A549 treated with AZD9567 at 1 μM for 4 hours (cell line): ENCODE data around the gene KRTAP2-4. TPM values are rescaled to one million over a fixed set of nuclear protein-coding genes. Genes with fewer than 3 reads are reported as not detected.

Experiments used
- total RNA-seq: library from RNA; stranded (reverse); fragments of 200-300 nt; extraction: Qiagen RNA extraction; gene quantifications from 5 replicates; pipeline ENCODE4 v1.2.3, GENCODE V29; 2022; ENCODE audit not compliant: insufficient read depth

Gene KRTAP2-4, protein sequence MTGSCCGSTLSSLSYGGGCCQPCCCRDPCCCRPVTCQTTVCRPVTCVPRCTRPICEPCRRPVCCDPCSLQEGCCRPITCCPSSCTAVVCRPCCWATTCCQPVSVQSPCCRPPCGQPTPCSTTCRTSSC
- total RNA-seq: not detected in 5 replicates

DNA sequence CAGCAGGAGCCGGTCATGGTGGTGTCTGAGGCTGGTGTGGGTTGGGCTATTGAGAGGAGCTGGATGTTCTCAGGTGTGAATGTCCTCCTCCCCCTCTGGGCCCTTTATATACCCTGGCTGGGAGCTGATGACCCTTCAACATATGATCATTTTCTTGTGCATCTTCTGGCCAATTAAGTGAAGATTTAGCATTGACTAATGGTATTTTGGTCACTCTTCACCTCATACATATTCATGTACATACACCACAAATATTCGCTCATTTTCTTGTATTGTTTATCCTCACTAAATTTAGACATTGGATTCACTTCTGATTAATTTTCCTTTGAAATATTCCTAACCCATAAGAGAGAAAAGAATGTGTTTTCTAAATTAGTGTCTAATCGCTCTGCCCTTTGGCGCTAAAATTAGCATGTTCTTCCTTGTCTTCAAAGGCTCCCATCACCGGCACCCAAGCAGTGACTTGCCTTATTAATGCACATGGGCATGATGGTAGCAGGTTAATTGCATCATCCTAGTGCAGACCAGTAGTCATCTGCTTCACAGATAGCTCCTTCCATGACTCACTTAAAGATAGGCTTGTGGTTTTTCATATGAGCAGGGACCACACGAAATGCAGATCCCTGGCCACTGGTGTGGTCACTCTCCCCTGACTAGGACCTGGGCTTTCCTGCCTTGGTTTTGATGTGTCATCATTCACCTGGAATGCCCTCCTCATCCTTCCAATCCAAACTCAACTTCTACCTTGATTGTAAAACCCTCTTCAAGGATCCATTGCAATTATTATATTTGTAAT lies at the start of gene KRTAP2-4:
KRTAP2-4 (minus strand) TSS at position 51 of the 796 bp plus-strand sequence; CDS start at position 17, 34 bp downstream.

GRCh38 chr17:41105347-41105746 lies 39.7 kb upstream of the KRTAP2-4 start, which contains the start of gene KRTAP4-9:
KRTAP4-9 (plus strand) TSS chr17:41105389; CDS start chr17:41105389, 0 bp downstream.

DNA sequence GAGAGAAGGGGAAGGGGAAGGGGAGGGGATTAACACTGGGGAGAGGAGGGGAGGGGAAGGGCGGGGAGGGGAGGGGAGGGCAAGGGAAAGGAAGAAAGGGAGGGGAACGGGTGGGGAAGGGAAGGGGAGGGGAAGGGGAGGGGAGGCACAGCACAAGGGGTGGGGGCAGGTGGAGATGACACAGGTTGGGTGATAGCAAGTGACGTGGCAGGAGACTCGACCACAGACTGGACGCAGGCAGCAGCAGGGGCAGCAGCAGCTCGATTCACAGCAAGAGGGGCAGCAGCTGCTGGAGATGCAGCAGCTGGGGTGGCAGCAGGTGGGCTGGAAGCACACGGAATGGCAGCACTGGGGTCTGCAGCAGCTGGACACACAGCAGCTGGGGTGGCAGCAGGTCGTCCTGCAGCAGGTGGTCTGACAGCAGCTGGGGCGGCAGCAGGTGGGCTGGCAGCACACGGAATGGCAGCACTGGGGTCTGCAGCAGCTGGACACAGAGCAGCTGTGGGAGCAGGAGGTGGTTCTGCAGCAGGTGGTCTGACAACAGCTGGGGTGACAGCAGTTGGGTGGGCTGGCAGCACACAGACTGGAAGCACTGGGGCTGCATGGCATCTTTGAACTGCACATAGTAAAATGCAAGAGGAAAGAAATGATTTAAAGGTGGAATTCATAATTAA lies 36.0 kb upstream of the KRTAP2-4 start, which contains the start of gene KRTAP4-16:
KRTAP4-16 (minus strand) TSS at position 624 of the 674 bp plus-strand sequence; CDS start at position 624, 0 bp downstream.

DNA sequence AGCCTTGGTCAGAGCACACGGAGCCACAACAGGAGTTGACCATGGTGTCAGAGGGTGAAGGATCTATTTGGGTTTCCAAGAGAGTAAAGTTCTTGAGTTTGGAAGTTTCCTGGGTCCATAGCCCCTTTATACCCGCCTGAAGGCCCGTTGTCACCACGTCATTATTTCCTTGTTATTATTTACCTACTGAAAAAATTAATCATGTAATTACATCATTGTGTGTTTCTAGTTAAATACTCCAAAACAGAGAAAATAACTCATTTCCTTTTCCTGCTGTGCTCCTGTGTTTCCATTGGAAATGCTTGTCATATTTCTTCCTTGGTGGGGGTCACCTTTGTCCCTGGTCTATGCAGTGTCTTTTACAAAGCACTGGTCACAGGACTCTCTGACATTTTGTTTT lies 32.4 kb upstream of the KRTAP2-4 start, which contains the start of gene KRTAP4-8:
KRTAP4-8 (minus strand) TSS at position 101 of the 400 bp plus-strand sequence; CDS start at position 43, 58 bp downstream.

GRCh38 chr17:41084100-41084856 lies 18.6 kb upstream of the KRTAP2-4 start, which contains the start of gene KRTAP4-7:
KRTAP4-7 (plus strand) TSS chr17:41084150; CDS start chr17:41084207, 57 bp downstream.

DNA sequence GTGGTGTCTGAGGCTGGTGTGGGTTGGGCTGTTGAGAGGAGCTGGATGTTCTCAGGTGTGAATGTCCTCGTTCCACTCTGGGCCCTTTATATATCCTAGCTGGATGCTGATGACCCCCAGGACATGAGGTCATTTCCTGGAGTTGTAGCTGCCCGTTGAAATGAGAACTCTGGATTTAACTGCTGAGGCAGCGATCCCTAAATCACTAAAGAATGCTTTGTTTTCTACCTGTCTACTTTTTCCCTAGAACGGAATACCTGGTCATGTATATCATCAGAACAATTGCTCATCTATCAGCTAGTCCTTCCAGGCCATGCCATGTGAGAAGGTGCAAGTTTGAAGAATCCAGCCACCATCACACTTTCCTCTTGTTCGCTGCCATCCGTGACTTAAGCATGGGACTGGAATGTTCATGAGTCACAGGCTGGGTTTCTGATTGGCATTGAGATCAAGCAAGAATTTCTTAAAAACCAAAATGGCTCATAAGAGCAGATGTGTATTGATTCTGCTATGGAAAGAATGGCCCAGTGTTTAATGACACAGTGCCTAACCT lies 5.6 kb downstream of the KRTAP2-4 start, which contains the start of gene KRTAP2-3:
KRTAP2-3 (minus strand) TSS at position 63 of the 553 bp plus-strand sequence. CDS start 64 bp downstream, outside the sequence.

DNA sequence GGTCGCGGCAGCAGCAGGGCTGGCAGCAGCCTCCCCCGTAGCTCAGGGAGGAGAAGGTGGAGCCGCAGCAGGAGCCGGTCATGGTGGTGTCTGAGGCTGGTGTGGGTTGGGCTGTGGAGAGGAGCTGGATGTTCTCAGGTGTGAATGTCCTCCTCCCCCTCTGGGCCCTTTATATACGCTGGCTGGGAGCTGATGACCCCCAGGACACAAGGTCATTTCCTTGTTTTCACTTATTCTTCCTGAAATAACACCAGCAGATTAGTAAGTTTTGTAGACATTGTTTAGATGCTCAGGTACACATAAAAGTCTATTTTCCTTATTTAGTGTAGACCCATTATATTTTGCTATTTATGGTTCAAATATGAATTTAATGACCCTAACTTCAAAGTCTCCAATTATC lies 10.5 kb downstream of the KRTAP2-4 start, which contains the start of gene KRTAP2-2:
KRTAP2-2 (minus strand) TSS at position 101 of the 400 bp plus-strand sequence; CDS start at position 82, 19 bp downstream.

GRCh38 chr17:41046735-41047465 lies 18.8 kb downstream of the KRTAP2-4 start, which contains the start of gene KRTAP2-1:
KRTAP2-1 (minus strand) TSS chr17:41047316; CDS start chr17:41047267, 49 bp downstream.

GRCh38 chr17:41040783-41041571 lies 24.7 kb downstream of the KRTAP2-4 start, which contains the start of gene KRTAP1-1:
KRTAP1-1 (minus strand) TSS chr17:41041450; CDS start chr17:41041397, 53 bp downstream.

GRCh38 chr17:41034346-41034935 lies 31.2 kb downstream of the KRTAP2-4 start, which contains the start of gene KRTAP1-3:
KRTAP1-3 (minus strand) TSS chr17:41034874; CDS start chr17:41034821, 53 bp downstream.

DNA sequence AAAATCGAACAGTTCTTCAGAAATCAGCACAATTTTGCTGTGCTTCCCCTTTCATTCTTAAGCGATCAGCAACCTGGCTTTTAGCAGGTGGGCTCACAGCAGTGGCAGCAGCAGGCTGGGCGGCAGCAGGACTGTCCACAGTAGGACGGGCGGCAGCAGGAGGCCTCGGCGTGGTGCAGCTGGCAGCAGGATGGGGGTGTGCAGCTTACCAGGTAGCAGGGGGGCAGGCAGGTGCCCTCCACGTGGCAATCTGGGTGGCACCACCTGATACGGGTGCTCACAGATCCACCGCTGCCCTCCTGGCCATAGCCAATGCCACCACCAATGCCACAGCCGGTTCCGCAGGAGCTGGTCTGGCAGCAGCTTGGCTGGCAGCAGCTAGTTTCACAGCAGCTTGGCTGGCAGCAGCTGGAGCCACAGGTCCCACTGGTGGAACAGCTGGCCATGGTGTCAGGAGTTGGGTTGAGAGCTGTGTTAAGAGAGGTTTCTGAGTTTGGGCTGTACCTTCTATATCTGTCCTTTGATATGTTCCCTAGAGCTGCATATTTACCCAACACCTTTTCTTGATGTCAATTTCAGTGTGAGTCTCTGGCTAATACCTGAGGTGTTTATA lies 35.9 kb downstream of the KRTAP2-4 start, which contains the start of gene KRTAP1-4:
KRTAP1-4 (minus strand) TSS at position 563 of the 613 bp plus-strand sequence; CDS start at position 446, 117 bp downstream.

DNA sequence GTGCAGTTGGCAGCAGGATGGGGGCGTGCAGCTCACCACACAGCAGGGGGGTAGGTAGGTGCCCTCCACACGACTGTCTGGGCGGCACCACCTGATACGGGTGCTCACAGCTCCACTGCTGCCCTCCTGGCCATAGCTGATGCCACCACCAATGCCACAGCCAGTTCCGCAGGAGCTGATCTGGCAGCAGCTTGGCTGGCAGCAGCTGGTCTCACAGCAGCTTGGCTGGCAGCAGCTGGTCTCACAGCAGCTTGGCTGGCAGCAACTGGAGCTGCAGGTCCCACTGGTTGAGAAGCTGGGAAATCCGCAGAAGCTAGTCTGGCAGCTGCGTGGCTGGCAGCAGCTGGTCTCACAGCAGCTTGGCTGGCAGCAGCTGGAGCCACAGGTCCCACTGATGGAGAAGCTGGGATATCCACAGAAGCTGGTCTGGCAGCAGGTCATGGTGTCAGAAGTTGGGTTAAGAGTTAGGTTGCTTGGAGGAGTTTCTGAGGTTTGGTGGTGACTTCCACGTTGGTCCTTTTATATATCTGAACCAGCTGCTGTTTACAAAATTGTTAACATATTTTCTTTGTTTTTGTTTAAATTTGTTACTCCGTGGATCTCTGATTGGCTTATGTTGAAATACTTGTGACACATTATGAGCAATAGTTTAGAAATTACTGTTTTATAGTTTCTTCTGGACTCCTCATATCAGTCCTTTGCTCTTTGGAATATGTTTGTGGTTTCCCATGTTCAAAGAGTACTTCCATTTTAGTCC lies 38.8 kb downstream of the KRTAP2-4 start, which contains the start of gene KRTAP1-5:
KRTAP1-5 (minus strand) TSS at position 494 of the 757 bp plus-strand sequence; CDS start at position 441, 53 bp downstream.

Other genes starting within 250 kb of the KRTAP2-4 start
- gene KRT10, start 243.3 kb downstream of the KRTAP2-4 start, total RNA-seq: 51.8 to 115 TPM (median 108 TPM) in 5 replicates
- not detected in 5 replicates for gene KRT12, start 198.7 kb downstream of the KRTAP2-4 start, total RNA-seq
- 0.23 to 0.42 TPM (median 0.35 TPM) in 4 of 5 replicates, not detected in the other for gene KRT20, start 180.6 kb downstream of the KRTAP2-4 start, total RNA-seq
- 0.07 to 0.26 TPM (median 0.07 TPM) in 3 of 5 replicates, not detected in the others for gene KRT23, start 128.2 kb downstream of the KRTAP2-4 start, total RNA-seq
- gene KRT39, start 98.9 kb downstream of the KRTAP2-4 start, total RNA-seq: not detected in 5 replicates
- not detected in 5 replicates for gene KRT40, start 81.6 kb downstream of the KRTAP2-4 start, total RNA-seq
- gene KRTAP3-3, start 71.7 kb downstream of the KRTAP2-4 start, total RNA-seq: not detected in 5 replicates
- 0.16 to 3.6 TPM (median 0.25 TPM) in 5 replicates for gene KRTAP3-2, start 66.0 kb downstream of the KRTAP2-4 start, total RNA-seq
- not detected in 5 replicates for gene KRTAP3-1, start 56.8 kb downstream of the KRTAP2-4 start, total RNA-seq
- gene KRTAP1-5, start 38.7 kb downstream of the KRTAP2-4 start, total RNA-seq: not detected in 5 replicates
- gene KRTAP1-4, start 35.7 kb downstream of the KRTAP2-4 start, total RNA-seq: not detected in 5 replicates
- not detected in 5 replicates for gene KRTAP1-3, start 31.0 kb downstream of the KRTAP2-4 start, total RNA-seq
- gene KRTAP1-1, start 24.4 kb downstream of the KRTAP2-4 start, total RNA-seq: not detected in 5 replicates
- not detected in 5 replicates for gene KRTAP2-1, start 18.6 kb downstream of the KRTAP2-4 start, total RNA-seq
- not detected in 5 replicates for gene KRTAP2-2, start 10.6 kb downstream of the KRTAP2-4 start, total RNA-seq
- 0.09 to 0.19 TPM (median 0.17 TPM) in 4 of 5 replicates, not detected in the other for gene KRTAP2-3, start 5.8 kb downstream of the KRTAP2-4 start, total RNA-seq
- gene KRTAP4-7, start 18.3 kb upstream of the KRTAP2-4 start, total RNA-seq: not detected in 5 replicates
- not detected in 5 replicates for gene KRTAP4-8, start 32.3 kb upstream of the KRTAP2-4 start, total RNA-seq
- not detected in 5 replicates for gene KRTAP4-16, start 36.3 kb upstream of the KRTAP2-4 start, total RNA-seq
- not detected in 5 replicates for gene KRTAP4-9, start 39.5 kb upstream of the KRTAP2-4 start, total RNA-seq
- not detected in 5 replicates for gene KRTAP4-11, start 52.5 kb upstream of the KRTAP2-4 start, total RNA-seq
- gene KRTAP4-12, start 58.3 kb upstream of the KRTAP2-4 start, total RNA-seq: not detected in 5 replicates
- gene KRTAP4-6, start 74.7 kb upstream of the KRTAP2-4 start, total RNA-seq: not detected in 5 replicates
- not detected in 5 replicates for gene KRTAP4-5, start 83.9 kb upstream of the KRTAP2-4 start, total RNA-seq
- 0.07 TPM in 1 of 5 replicates, not detected in the others for gene KRTAP4-4, start 94.9 kb upstream of the KRTAP2-4 start, total RNA-seq
- gene KRTAP4-3, start 102.3 kb upstream of the KRTAP2-4 start, total RNA-seq: not detected in 5 replicates
- not detected in 5 replicates for gene KRTAP4-2, start 112.3 kb upstream of the KRTAP2-4 start, total RNA-seq
- gene KRTAP4-1, start 119.0 kb upstream of the KRTAP2-4 start, total RNA-seq: not detected in 5 replicates
- gene KRTAP9-1, start 124.0 kb upstream of the KRTAP2-4 start, total RNA-seq: not detected in 5 replicates
- gene KRTAP9-2, start 160.8 kb upstream of the KRTAP2-4 start, total RNA-seq: not detected in 5 replicates
- not detected in 5 replicates for gene KRTAP9-3, start 166.6 kb upstream of the KRTAP2-4 start, total RNA-seq
- not detected in 5 replicates for gene KRTAP9-8, start 172.1 kb upstream of the KRTAP2-4 start, total RNA-seq
- not detected in 5 replicates for gene KRTAP9-4, start 183.8 kb upstream of the KRTAP2-4 start, total RNA-seq
- gene KRTAP9-9, start 189.5 kb upstream of the KRTAP2-4 start, total RNA-seq: not detected in 5 replicates
- not detected in 5 replicates for gene KRTAP9-6, start 199.5 kb upstream of the KRTAP2-4 start, total RNA-seq
- not detected in 5 replicates for gene KRTAP9-7, start 209.8 kb upstream of the KRTAP2-4 start, total RNA-seq
- gene KRTAP29-1, start 237.0 kb upstream of the KRTAP2-4 start, total RNA-seq: not detected in 5 replicates
- not detected in 5 replicates for gene KRTAP16-1, start 243.4 kb upstream of the KRTAP2-4 start, total RNA-seq
- not detected in 5 replicates for gene KRTAP17-1, start 249.8 kb upstream of the KRTAP2-4 start, total RNA-seq